ENCODE data around the gene ANKRD6. TPM values are rescaled to one million over a fixed set of nuclear protein-coding genes. Genes with fewer than 3 reads are reported as not detected.

The ANKRD6 gene
- polyA plus RNA-seq, 1 donor from 2014 or later, result 6.6 TPM

DNA sequence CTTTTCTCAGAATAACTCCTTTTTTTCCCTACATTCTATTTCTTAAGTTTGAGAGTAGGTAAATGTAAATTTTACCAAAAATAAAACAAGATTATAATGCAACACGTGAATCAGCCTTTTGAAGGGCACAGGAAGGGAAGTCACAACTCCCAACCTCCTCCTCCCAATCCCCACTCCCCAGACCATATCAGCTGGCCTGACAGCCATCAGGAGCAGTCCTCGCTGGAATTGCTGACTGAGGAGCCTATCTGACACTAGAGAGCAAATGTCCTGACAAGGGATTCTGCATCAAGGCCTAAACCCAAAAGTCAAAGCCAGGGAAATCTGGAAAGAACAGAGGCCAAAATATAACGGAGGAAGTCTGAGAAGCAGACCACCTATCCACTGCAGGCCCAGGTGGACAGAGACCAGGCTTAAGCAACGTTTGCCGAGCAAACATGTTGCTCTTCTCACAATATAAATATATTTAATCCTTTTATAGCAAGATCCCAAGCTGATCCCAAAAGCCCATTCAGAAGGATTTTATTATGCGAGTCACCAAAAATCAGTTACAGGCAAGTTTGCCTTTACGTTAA, 23.4 kb upstream of the ANKRD6 start:
- Mint-ChIP-seq H3K36me3 (no peaks in the 10 kb centered on the region), H3K4me3 (peak overlapping the region in 1 of 4 donors; percentile 99), H3K9me3 (no peaks in the 10 kb centered on the region), H3K4me1 (peaks cover 13% of the 10 kb centered on the region in 3 donors), H3K27me3 (peaks cover 9% of the 10 kb centered on the region), H3K27ac (no peak overlapping the region)

DNA sequence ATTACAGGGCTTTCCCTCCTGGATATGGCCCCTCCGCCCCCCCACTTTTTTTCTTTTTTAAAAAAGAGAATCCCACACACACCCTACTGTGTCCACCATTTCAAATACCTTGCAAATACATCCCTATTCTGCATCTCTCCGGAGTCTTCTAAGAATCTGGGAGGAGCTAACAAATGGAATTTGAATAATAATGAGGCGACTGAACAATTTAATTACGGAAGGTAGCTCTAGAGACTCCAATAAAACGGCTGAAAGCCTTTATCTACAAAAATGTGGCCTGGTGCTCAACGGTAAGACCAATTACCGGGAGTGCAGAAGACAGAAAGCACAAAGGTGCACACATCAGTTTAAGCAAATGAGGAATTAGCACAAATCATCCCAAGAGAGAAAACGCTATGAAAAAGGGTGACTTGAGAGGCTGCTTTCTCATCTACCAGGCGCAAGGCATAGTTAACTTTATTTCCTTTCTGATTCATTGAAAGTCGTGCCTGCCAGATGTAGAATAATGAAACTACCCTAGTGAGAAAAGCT, 22.7 kb upstream of the ANKRD6 start:
- Mint-ChIP-seq H3K36me3 (no peaks in the 10 kb centered on the region), H3K4me3 (peak overlapping the region; percentile 83 to 99 (median 90)), H3K27me3 (peaks cover 12% of the 10 kb centered on the region), H3K4me1 (peaks cover 13% of the 10 kb centered on the region in 3 donors), H3K9me3 (no peaks in the 10 kb centered on the region), H3K27ac (peak overlapping the region in 1 of 3 donors; percentile 76)

DNA sequence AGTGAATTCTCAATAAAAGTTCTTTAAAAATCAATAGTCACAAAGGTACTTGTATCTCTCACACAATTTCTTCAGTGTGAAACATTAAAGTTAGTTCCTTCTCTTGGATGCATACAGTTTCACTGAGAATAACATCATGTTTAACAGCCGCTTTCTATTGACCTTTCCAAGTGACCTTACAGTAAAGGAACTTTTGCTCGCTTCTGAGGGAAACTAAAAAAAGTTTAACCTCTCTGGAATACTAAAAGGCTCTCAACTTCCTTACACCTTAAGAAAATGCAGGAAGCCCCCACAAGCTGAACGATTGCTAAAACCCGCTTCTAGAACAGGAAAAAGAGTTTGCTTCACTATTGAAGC, 22.2 kb upstream of the ANKRD6 start:
- Mint-ChIP-seq H3K27me3 (peaks cover 15% of the 10 kb centered on the region), H3K9me3 (no peaks in the 10 kb centered on the region), H3K4me3 (peak overlapping the region; percentile 83 to 99 (median 90)), H3K36me3 (no peaks in the 10 kb centered on the region), H3K4me1 (peaks cover 13% of the 10 kb centered on the region in 3 donors), H3K27ac (peak overlapping the region in 1 of 3 donors; percentile 76)

DNA sequence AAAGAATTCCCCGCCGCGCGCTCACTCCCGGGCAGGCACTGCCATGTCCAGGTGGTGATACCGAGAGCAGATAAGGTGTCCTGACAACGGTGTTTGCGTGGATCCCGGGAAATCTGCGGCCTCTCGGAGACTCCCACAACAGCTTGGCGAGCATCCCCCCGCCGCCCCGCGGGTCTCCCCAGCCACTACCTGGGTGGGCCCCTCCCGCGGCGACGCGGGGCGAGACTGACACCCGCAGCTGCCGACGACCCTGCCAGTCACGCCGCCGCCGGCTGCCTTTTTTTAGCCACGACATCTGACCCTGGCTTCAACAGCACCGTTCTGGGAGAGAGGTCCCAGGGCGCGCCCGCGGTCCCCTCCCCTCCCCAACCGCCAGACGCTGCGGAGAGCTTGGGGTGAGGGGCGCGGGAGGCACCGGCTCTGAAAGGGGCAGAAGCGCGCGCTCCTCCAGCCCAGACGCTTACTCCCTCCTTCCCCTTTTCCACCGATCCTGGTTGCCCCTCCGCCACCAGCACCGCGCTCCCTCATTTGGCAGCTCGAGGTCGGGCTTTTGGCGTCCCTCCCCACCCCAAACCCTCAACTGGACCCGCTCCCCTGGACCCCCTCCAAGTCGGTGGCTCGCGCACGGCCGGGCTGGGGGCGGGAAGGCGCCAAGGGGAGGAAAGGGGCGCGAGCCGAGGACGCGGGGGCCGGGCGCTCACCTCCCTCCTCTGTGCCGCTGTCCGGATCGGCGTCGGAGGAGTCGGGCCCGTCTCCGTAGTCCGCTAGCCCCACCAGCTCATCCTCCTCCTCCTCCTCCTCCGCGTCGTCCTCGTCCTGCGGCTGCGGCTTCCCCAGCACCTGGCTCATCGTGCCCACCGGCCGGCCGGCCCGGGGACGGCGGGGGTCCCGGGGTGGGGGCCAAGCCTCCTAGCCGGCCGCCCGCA, 21.5 kb upstream of the ANKRD6 start:
- no peaks in the 10 kb centered on the region for H3K9me3 Mint-ChIP-seq
- no peaks in the 10 kb centered on the region for H3K36me3 Mint-ChIP-seq
- peaks cover 16% of the 10 kb centered on the region for H3K27me3 Mint-ChIP-seq
- peak overlapping the region in 1 of 3 donors; percentile 76 for H3K27ac Mint-ChIP-seq
- peaks cover 13% of the 10 kb centered on the region in 3 donors for H3K4me1 Mint-ChIP-seq
- peak overlapping the region; percentile 83 to 99 (median 90) for H3K4me3 Mint-ChIP-seq

DNA sequence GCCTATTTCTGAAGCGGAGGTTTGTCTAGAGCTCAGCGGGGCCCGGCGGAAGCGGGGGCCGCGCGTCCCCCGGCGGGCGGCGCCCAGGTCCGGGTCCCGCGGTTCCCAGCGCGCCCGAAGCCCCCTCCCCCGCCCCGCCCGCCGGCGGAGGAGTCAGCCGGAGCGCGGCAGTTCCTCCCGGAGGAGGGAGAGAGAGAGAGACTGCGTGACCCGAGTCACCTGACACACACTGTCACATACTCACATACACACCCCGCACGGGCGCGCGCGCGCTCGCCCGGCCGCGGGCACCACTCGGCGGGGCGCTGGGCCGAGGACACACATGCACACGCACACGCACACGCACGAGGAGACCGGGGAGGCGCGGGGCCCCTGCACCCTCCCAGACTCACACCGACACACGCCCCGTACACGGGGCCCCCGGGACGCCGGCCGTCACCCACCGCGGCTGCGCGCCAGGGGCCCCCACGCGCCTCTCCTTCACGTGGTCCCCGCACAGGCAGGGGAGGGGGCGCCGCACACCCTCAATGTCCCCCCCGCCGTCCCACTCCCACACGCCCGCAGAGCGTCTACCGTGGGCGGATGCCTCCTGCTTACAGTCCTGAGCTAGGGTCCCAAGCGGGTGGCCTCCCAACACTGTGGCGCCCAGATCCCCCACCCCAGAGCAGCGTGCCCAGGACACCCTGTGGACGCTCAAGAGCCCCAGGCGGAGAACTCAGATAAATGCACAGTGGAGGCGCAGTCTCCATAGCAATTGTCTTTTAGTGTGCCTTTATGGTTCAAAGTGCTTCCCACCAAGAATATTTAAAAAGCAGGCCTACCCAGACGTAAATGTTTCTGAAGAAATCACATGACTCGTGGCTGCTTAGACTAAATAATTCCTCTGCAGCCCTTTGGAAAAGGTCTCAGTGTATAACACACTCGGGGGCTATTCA, 20.6 kb upstream of the ANKRD6 start, which contains the start of gene RRAGD:
RRAGD (minus strand) TSS at position 203 of the 935 bp plus-strand sequence. CDS start 280 bp downstream, outside the sequence.
- Mint-ChIP-seq H3K27me3 (peaks cover 20% of the 10 kb centered on the region), H3K9me3 (no peaks in the 10 kb centered on the region), H3K36me3 (no peaks in the 10 kb centered on the region), H3K4me1 (peaks cover 13% of the 10 kb centered on the region in 3 donors), H3K27ac (peak within 1 kb of the TSS; percentile 1 to 78 (median 51)), H3K4me3 (peak within 1 kb of the TSS; percentile 91 to 99 (median 96))

DNA sequence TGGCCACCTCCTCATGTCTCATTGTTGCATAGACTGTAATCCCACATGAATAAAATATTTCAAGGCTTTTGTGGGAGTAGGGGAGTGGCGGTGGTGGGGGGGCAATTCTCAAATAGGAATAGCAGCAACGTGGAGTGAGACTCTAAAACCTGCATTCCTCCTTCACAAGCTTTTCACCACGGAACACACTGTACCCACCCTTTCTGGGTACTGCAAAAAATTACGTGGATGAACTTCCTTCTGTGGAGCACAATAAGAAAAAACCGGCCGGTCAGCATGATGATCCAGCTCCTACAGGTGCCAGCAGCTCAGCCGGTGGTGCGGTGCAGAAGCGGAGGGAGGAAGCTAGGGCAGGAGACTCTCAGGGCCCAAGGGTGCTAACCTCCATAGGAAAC, 19.9 kb upstream of the ANKRD6 start:
- H3K27me3 Mint-ChIP-seq, result peaks cover 22% of the 10 kb centered on the region
- H3K9me3 Mint-ChIP-seq, result no peaks in the 10 kb centered on the region
- H3K4me1 Mint-ChIP-seq, result peaks cover 13% of the 10 kb centered on the region in 3 donors
- peak overlapping the region in 2 of 3 donors; percentile 1 to 51 for H3K27ac Mint-ChIP-seq
- no peaks in the 10 kb centered on the region for H3K36me3 Mint-ChIP-seq
- H3K4me3 Mint-ChIP-seq, result peak overlapping the region; percentile 91 to 99 (median 96)

DNA sequence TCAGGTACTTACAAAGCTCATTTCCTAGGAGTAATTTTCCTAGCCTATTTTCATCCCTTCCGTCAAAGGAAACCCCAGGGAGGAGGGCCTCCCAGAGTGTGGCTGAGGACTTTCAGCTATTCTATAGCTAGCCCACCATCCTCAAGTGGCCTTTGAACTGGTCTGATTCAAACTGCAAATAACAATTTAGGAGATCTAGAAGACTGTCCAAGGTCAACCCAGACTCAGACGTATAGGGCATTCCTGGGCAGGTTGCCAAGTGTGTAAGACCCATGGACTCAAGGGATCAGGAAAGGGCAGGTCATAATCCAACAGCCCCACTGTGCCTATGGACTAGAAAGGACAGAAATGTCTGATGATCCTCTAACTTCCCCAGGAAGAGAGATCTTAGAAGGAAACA, 18.7 kb upstream of the ANKRD6 start:
- H3K4me1 Mint-ChIP-seq, result peaks cover 13% of the 10 kb centered on the region in 3 donors
- H3K36me3 Mint-ChIP-seq, result no peaks in the 10 kb centered on the region
- no peaks in the 10 kb centered on the region for H3K9me3 Mint-ChIP-seq
- H3K27me3 Mint-ChIP-seq, result peaks cover 26% of the 10 kb centered on the region
- peak overlapping the region in 2 of 4 donors; percentile 9 to 99 for H3K4me3 Mint-ChIP-seq
- H3K27ac Mint-ChIP-seq, result no peak overlapping the region

DNA sequence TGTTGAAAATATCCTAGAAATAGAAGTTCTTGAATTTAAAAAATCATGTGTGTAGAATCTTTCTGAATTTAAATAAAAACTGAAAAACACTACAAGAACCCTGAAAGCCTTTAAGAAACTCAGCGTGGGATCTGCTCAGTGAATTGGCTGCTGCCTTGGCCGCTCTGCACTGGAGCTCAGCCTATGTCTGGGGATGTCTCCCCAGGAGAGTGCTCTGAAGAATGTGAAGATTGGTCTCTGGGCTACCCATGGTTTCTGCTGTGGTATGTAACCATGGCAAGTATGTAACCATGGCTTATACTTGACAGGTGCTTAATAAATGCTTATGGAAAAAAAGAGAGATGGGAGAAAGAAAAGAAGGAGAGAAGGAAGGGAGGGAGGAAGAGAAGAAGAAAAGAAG, 17.8 kb upstream of the ANKRD6 start:
- H3K36me3 Mint-ChIP-seq, result no peaks in the 10 kb centered on the region
- peaks cover 13% of the 10 kb centered on the region in 3 donors for H3K4me1 Mint-ChIP-seq
- H3K27ac Mint-ChIP-seq, result no peak overlapping the region
- H3K4me3 Mint-ChIP-seq, result peak overlapping the region in 1 of 4 donors; percentile 99
- peaks cover 26% of the 10 kb centered on the region for H3K27me3 Mint-ChIP-seq
- H3K9me3 Mint-ChIP-seq, result peaks cover 0 to 2% (median 0%) of the 10 kb centered on the region in 3 donors

DNA sequence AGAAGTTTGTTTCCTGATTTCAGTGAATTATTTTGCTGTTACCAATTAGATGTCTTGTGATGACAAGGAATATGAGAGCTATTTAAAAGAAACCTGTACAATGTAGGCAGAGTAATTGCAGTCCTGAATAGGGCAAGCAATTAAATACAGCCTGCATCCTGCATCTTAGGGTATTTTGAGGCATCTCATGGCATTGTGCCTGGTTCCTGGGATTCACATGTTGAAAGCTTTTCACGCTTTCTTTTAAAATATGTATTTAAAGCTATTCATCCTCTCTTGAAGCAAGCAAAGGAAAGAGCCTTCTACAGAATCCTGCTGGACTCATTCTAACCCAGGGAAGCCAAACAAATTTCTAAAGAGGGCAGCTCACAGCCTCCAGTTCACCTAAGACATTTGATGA, 16.2 kb upstream of the ANKRD6 start:
- Mint-ChIP-seq H3K36me3 (no peaks in the 10 kb centered on the region), H3K4me3 (peak overlapping the region in 1 of 4 donors; percentile 63)

DNA sequence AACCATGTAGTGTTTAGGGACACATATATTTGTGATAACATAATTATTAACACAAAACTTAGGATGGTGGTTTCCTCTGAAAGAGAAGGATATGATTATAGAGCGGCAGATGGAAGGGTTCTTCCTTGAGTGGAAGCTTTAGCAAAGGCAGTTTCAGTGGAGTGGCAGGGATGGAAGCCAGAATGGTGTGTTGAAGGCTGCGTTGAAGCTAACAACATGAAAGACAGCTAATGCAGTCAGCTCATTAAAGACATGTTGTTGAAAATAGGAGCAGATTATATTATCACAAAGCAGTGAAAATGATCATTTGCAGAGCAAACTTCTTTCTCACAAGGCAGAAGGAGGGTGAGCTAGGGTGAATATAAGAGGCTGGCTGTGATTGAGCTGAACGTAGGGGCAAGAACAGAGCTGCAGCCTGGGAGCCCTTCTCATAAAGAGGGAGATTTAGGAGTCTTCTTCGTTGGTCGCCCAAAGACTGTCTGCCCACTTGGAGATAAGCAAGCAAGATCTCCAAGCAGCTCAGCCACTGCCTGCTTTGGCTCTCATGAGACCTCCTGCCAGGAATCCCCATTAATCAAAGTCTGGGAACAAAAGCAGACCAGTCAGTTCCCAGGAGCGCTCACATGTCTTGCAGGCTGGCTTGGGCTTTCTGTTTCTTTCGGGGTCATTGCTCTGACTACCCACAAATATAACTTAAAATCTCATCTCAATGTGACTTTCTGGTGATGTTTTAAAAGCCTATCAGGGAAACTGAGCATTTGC, 2.6 kb upstream of the ANKRD6 start:
- no peak overlapping the region for H3K27ac Mint-ChIP-seq
- H3K9me3 Mint-ChIP-seq, result no peaks in the 10 kb centered on the region
- peaks cover 2% of the 10 kb centered on the region for H3K27me3 Mint-ChIP-seq

More for the DNA sequence above, 16.2 kb upstream of the ANKRD6 start:
- Mint-ChIP-seq H3K27me3 (peaks cover 29% of the 10 kb centered on the region), H3K4me1 (peaks cover 5 to 10% (median 6%) of the 10 kb centered on the region in 3 donors), H3K9me3 (peaks cover 0 to 2% (median 0%) of the 10 kb centered on the region in 3 donors), H3K27ac (no peak overlapping the region)

DNA sequence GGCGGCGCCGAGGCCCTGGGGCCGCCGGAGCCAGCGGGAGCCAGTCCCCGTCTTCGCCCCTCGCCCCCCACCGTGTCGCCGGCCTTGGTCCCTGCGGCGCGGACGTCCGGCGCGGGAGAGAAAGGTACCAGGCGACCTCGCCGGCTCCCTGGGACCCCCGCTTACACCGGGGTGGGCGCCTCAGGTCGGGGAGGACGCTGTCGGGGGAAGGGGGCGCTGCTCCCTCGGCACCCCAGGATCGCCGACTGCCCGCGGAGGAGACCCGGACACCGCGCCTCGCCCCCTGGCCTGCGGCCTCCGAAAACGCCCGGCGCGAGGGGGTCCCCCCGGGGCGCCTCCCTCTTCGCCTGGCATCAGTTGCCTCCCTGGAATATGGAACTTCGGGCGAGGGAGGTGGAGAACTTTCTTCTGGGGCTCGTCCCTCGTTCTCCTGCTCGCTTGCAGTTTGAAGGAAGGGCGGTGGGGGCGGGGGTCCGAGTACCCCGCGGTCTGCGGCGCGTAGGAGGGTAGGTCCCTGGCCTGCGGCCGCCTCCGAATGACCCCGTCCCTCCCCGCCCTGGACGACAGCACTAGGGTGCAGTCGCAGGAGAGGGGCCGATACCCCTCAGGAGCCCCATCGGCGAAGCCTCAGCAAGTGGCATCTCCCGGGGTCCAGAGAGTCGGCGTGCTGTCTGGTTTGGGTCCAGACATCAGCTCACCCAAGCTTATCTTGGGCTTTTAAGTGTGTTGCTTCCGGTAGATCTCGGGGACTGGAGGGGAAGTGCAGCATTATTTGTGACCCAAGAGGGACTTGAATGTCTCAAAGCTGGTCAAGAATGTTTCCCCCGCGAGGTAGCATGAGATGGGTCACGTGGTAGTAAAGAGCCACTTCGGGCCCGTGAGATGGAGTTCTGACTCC, 549 bp downstream of the ANKRD6 start:
- no peaks in the 10 kb centered on the region for H3K36me3 Mint-ChIP-seq
- H3K27me3 Mint-ChIP-seq, result no peaks in the 10 kb centered on the region
- no peaks in the 10 kb centered on the region for H3K9me3 Mint-ChIP-seq
- H3K4me1 Mint-ChIP-seq, result peaks cover 9 to 18% (median 10%) of the 10 kb centered on the region in 3 donors
- H3K4me3 Mint-ChIP-seq, result peak overlapping the region; percentile 85 to 96 (median 94)
- peak overlapping the region in 2 of 3 donors; percentile 51 to 81 for H3K27ac Mint-ChIP-seq

More for the DNA sequence above, 2.6 kb upstream of the ANKRD6 start:
- Mint-ChIP-seq H3K36me3 (no peaks in the 10 kb centered on the region), H3K4me3 (peak overlapping the region in 3 of 4 donors; percentile 0 to 79 (median 32)), H3K4me1 (peaks cover 6 to 9% (median 8%) of the 10 kb centered on the region in 3 donors)

DNA sequence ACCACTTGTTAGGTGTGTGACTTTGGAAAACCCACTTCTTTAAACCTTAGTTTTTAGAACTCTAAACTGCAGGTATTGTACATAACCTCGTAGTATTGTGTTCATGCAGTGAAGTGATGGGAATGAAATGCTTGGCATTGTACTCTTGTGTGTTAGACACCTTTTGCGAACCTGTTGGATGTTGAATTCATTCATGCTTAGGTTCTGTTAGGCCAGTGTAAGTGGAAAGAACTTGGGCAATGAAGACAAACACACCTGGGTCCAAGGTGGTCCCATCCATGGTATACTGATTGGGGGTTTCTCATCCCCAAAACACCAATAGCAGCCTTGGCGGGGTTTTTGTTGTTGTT, 1.2 kb downstream of the ANKRD6 start:
- Mint-ChIP-seq H3K4me1 (peaks cover 9 to 18% (median 10%) of the 10 kb centered on the region in 3 donors), H3K9me3 (no peaks in the 10 kb centered on the region), H3K36me3 (no peaks in the 10 kb centered on the region), H3K4me3 (peak overlapping the region; percentile 85 to 96 (median 94)), H3K27me3 (no peaks in the 10 kb centered on the region), H3K27ac (peak overlapping the region in 2 of 3 donors; percentile 51 to 81)

DNA sequence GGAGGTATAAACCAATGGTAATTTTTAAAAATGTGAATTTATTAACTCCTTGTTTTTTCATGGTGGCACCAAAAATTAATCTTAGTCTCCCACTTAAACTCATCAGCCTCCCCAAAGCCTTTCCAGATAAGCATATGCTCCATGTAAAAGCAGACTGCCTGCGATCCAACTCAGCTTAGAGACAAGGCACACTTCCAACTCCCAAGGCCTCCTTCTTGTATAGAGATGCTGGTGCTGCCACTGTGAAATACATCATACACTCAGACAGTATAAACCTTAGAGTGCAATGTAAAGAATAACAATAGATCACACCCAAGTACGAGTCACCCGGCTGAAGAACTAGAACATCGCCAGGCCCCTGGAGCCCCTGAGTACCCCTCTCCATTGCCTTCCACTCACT, 2.0 kb downstream of the ANKRD6 start:
- H3K27me3 Mint-ChIP-seq, result no peaks in the 10 kb centered on the region
- no peaks in the 10 kb centered on the region for H3K36me3 Mint-ChIP-seq
- H3K9me3 Mint-ChIP-seq, result no peaks in the 10 kb centered on the region
- H3K4me3 Mint-ChIP-seq, result peak overlapping the region; percentile 51 to 94 (median 65)
- H3K27ac Mint-ChIP-seq, result peak overlapping the region in 1 of 3 donors; percentile 27
- peaks cover 9 to 18% (median 10%) of the 10 kb centered on the region in 3 donors for H3K4me1 Mint-ChIP-seq

Measured in IgD-negative memory B cell (primary cell).